Measurements from ENCODE around the gene DOP1A.

The DOP1A gene, protein sequence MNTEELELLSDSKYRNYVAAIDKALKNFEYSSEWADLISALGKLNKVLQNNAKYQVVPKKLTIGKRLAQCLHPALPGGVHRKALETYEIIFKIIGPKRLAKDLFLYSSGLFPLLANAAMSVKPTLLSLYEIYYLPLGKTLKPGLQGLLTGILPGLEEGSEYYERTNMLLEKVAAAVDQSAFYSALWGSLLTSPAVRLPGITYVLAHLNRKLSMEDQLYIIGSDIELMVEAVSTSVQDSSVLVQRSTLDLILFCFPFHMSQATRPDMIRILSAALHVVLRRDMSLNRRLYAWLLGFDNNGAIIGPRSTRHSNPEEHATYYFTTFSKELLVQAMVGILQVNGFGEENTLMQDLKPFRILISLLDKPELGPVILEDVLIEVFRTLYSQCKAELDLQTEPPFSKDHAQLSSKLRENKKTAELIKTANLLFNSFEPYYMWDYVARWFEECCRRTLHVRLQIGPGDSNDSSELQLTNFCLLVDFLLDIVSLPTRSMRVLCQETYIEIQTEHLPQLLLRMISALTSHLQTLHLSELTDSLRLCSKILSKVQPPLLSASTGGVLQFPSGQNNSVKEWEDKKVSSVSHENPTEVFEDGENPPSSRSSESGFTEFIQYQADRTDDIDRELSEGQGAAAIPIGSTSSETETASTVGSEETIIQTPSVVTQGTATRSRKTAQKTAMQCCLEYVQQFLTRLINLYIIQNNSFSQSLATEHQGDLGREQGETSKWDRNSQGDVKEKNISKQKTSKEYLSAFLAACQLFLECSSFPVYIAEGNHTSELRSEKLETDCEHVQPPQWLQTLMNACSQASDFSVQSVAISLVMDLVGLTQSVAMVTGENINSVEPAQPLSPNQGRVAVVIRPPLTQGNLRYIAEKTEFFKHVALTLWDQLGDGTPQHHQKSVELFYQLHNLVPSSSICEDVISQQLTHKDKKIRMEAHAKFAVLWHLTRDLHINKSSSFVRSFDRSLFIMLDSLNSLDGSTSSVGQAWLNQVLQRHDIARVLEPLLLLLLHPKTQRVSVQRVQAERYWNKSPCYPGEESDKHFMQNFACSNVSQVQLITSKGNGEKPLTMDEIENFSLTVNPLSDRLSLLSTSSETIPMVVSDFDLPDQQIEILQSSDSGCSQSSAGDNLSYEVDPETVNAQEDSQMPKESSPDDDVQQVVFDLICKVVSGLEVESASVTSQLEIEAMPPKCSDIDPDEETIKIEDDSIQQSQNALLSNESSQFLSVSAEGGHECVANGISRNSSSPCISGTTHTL (N-terminal part only)

DNA sequence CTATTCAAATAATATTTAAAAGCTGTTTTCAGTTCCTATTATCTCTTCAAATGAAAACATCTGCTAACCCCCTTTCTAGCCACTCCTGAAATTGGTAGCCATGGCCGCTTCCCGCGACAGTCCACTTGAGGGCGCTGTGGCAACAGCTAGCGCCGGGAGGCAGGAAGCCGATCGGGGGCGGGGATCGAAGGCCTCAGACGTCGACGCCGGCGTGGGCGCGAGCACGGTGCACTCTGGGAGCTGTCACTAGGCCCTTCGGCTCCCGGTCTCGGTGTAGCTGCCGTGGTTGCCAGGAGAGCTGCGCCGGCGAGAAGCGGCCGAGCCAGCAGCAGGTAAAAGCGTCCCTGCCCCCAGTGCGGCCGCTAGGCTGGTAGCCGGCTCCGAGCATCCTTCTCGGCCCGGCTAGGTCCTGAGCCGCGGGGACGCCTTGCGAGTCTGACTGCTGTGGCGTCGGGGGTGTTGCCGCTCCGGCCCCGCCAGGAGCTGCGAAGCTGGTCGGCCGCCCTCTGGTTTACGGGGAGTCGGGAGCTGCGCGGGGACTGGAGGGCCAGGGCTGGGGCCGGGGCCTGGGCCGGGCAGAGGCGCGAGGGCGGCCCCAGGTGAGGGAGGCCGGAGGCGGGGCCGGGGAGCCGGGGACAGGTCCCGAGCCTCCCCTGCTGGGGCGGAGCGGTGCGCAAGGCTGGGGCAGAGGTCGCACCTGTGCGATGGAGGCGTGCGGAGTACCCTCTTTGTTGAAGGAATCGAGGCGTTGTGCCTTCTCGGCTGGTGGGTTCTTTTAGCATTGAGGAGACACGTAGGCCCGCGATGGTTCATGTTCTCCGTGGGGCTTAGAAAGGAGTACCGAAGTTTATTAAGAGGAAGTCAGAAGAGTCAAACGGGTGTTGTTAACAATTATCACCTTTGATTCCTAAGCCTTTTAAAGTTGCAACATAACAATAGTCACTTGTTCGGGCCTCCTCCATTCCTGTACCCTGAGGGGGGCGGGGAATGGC, at the start of gene DOP1A:
DOP1A (plus strand) TSS at position 224 of the 992 bp plus-strand sequence. CDS start 29,307 bp downstream, outside the sequence.
- peak; percentile 97 for DNase-seq (ENCODE audit: low read depth)

DNA sequence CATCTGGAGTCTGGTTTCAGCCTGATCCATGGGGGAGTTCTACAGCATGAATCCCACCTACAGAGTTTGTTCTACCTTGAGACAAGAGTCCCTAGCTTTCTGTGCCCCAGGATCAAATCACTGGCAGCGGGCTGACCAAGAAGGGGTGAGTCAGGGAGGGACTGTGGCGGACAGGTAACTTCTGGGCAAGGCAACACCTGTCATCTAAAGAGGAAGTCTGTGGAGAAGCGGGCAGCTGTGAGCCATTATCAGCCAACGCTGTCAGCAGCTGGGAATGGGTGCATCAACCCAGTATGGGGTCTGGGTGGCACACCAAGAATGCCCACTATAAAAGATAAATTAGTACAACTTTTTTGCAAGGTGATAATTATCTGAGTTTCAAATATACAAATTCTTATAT, 47.7 kb upstream of the DOP1A start:
- DNase-seq (ENCODE audit: low read depth), result no peak

DNA sequence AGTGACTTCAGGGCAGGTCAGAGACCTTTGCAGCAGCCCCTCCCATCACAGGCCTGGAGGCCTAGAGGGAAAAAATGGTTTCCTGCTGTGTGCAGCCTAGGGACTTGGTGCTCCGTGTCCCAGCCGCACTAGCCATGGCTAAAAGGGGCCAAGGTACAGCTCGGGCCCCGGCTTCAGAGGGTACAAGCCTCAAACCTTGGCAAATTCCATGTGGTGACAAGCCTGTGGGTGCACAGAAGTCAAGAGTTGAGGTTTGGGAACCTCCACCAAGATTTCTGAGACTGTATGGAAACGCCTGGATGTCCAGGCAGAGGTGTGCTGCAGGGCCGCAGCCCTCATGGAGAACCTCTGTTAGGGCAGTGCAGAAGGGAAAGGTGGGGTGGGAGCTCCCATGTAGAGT, 35.8 kb upstream of the DOP1A start:
- no peak for DNase-seq (ENCODE audit: low read depth)

GRCh38 chr6:83038246-83038645, 29.2 kb upstream of the DOP1A start:
- DNase-seq (ENCODE audit: low read depth), result no peak

DNA sequence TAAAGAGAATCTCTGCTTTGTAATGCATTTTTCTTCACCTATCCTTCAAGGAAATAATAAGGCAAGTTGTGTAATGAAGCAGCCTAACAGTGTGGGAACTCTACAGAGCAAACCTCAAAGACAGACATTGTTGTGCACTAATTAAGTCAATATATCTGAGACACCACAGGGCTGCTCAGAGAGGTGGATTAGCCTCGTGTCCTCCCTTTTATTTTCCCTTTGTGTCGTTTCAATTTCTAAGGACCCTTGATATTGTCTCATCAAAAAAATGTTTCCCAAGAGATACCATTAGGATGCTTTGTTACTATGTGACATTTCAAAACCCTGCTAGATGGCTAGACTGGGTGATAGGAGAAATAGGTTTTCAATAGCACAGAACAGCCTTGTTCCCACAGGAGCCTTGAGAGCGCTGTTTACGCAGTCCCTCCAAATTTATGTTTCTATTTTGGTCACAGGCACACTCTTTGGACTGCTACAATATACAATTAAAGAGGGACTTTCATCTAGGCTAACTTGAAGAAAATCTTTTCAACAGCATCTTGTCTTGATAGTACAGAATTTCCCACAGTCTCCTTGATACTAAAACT, 24.9 kb upstream of the DOP1A start:
- no peak for DNase-seq (ENCODE audit: low read depth)

- no peak for DNase-seq (ENCODE audit: low read depth)
Observed at GRCh38 chr6:83044091-83044768, 23.2 kb upstream of the DOP1A start.

GRCh38 chr6:83047065-83047754, 20.3 kb upstream of the DOP1A start:
- no peak for DNase-seq (ENCODE audit: low read depth)

DNA sequence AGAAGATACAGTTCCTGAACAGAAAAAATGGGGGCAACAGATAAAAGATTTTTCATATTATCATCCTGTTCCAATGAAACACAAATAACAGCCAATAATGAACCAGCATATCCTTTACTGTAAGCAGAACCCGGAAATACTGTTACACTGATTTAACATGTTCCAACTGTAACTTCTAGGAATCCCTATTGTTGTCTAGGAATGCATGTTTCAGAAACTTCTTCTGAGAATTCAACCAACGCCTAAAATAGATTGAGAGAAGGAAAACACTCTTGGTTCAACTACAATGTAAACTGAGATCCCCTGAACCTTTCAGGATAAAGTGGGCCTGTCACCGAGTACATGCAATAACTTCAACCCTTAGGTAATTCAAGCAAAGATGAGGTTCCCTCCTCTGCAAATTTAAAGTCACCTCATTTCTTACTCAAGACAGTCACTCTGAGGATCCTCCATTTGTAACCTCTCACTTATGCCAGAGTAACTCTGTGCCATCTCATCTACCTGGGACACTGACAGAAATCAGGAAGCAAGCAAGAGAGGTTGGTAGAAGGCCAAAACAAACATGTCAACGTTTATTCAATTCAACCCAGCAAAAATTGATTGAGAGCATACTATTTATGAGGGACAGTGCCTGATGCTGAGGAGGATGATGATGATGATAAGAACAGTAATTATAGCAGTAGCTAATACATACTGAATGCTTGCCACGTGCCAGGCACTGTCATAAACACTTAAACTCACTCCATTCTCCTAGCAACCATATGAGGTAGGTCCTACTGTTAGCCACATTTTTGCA, 15.9 kb upstream of the DOP1A start:
- no peak for DNase-seq (ENCODE audit: low read depth)

DNA sequence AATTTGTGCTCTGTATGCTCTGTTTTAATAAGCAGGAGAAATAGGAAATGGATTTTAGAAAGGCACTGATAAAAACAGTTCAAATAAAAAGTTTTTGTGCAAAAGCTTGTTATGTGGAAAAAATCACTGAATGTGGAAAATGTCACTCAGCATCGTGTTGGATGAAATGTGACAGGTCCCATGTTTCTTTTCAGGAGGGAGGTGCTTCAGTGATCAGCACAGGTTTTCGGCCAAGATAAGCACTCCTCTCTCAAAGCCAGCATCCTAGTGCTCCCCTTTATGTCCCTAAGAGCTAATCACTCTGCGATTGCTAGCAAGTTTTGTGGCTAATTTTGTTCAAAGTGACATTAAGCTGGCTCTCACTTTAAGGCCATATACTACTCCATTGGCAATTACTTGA, 13.8 kb upstream of the DOP1A start:
- DNase-seq (ENCODE audit: low read depth), result no peak

GRCh38 chr6:83055366-83055964, 12.0 kb upstream of the DOP1A start:
- DNase-seq (ENCODE audit: low read depth), result no peak

DNA sequence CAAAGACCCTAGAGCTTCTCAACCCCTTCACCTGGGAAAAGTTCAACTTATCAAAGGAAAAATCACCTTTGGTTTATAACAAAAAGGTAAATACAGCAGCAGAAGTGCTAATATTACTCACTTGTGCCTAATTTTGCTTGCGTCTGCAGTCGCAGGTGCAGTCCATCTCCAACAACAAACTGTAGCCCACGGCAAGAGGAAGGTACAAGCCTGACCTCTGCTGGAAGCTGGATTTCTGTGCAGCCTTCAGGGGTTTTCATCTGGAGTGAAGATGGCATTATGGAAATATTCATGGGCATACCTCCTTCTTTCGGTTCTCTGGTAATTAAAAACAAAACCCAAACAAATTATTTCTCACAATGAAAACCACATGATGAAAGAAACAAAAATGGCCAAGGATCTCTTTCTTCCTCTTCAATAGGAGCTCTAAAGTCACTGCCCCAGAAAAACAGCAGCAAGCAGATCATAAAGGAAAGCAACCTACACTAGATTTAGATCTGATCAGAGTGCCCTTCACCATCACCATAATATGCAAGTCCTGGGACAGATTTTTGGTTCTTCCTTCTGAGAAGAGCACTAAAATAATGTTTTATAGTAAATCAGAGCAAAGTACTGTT, 9.7 kb upstream of the DOP1A start:
- DNase-seq (ENCODE audit: low read depth), result no peak

DNA sequence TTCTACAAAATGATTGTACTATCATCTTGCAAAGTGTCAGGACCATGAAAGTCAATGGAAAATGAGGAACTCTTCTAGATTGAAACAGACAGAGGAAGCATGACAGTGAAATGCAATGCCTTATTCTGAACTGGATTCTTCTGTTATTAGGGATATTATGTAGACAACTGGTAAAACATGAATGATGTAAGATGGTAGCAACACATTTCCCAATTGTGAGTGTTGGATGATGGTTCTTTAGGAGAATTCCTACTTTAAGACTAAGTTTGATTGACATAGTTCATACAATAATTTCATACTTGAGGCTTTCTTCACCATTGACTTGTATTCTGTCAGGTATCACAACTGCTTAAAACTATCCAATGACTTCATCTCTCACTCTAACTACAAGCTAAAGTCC, 6.3 kb upstream of the DOP1A start:
- DNase-seq (ENCODE audit: low read depth), result no peak

GRCh38 chr6:83062225-83062624, 5.2 kb upstream of the DOP1A start:
- no peak for DNase-seq (ENCODE audit: low read depth)

GRCh38 chr6:83065511-83066192, 1.8 kb upstream of the DOP1A start, which contains the start of gene UBE3D:
TSS of gene UBE3D (minus strand) at chr6:83065841. CDS start at chr6:83065718, 123 bp downstream.
- peak; percentile 93 for DNase-seq (ENCODE audit: low read depth)

- no peak for DNase-seq (ENCODE audit: low read depth)
Observed at GRCh38 chr6:83068616-83069015, 1.1 kb downstream of the DOP1A start.

DNA sequence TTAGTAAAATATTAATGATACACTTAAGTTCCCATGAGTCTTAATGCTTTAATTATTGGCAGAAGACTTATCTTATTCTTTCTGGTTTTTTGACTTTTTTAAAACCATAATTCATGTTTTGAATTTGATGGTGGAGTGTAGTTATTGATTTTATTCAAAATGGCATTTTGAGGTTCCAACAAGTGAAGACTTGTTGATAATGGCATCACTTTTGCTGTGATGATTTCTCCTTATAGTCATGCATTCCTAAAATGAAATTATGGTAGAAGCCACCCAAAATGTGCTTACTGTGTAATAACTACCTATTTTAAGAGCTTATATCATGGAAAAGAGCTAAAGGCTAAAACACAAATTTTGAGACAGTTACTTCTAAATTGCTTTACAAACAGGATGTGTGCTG, 2.2 kb downstream of the DOP1A start:
- DNase-seq (ENCODE audit: low read depth), result no peak

GRCh38 chr6:83071023-83071422, 3.6 kb downstream of the DOP1A start:
- no peak for DNase-seq (ENCODE audit: low read depth)

Data from activated T-cell treated with anti-CD3 and anti-CD28 coated beads for 24 hours (primary cell).